Mesothelial cell of epicardium (in vitro differentiated cells): ENCODE measurements around the gene HELZ2. TPM values are rescaled to one million over a fixed set of nuclear protein-coding genes. Genes with fewer than 3 reads are reported as not detected.

Source experiments
- DNase-seq, 2 experiments: peaks; one replicate each; pipeline ENCODE4 v3.0.0; 2021; ENCODE audit warnings: low spot score in 2 of 2; ENCODE audit not compliant: unreplicated experiment in 2 of 2
- H3K27ac Mint-ChIP-seq: 2 replicates; pipeline ENCODE4 v1.8.0; 2021; ENCODE audit warnings: mixed read lengths
- H3K27me3 Mint-ChIP-seq: 2 replicates; pipeline ENCODE4 v1.8.0; 2021; ENCODE audit warnings: low read depth, mixed read lengths
- H3K36me3 Mint-ChIP-seq: 2 replicates; pipeline ENCODE4 v1.8.0; 2021; ENCODE audit warnings: mixed read lengths
- H3K4me1 Mint-ChIP-seq: 2 replicates; pipeline ENCODE4 v1.8.0; 2021; ENCODE audit warnings: mixed read lengths
- H3K4me3 Mint-ChIP-seq: 2 replicates; pipeline ENCODE4 v1.8.0; 2021; ENCODE audit warnings: mild to moderate bottlenecking, moderate library complexity, mixed read lengths
- H3K9me3 Mint-ChIP-seq: 2 replicates; pipeline ENCODE4 v1.8.0; 2021; ENCODE audit warnings: mixed read lengths
- total RNA-seq: library from RNA; stranded (reverse); gene quantifications from 3 replicates; pipeline ENCODE4 v1.2.1, GENCODE V29; 2021
- TF ChIP-seq, protein P1 (sequence below): fragments of 200-600 bp; sonication (generic); IDR thresholded peaks from one replicate; pipeline ENCODE4 v1.5.0; 2021; ENCODE audit warnings: antibody characterized with exemption; ENCODE audit not compliant: unreplicated experiment

The HELZ2 gene
- total RNA-seq, 1 donor from 2014 or later = 44.4 TPM

GRCh38 chr20:63537525-63538203 lies 36.4 kb downstream of the HELZ2 start:
- Mint-ChIP-seq H3K9me3 (no peaks in the 10 kb centered on the region), H3K4me1 (peaks cover 2% of the 10 kb centered on the region), H3K4me3 (peak overlapping the region; percentile 47), H3K27ac (no peak overlapping the region), H3K36me3 (no peaks in the 10 kb centered on the region), H3K27me3 (no peaks in the 10 kb centered on the region)
- DNase-seq = peak; percentile 58 to 85
- TF ChIP-seq, protein P1, sequence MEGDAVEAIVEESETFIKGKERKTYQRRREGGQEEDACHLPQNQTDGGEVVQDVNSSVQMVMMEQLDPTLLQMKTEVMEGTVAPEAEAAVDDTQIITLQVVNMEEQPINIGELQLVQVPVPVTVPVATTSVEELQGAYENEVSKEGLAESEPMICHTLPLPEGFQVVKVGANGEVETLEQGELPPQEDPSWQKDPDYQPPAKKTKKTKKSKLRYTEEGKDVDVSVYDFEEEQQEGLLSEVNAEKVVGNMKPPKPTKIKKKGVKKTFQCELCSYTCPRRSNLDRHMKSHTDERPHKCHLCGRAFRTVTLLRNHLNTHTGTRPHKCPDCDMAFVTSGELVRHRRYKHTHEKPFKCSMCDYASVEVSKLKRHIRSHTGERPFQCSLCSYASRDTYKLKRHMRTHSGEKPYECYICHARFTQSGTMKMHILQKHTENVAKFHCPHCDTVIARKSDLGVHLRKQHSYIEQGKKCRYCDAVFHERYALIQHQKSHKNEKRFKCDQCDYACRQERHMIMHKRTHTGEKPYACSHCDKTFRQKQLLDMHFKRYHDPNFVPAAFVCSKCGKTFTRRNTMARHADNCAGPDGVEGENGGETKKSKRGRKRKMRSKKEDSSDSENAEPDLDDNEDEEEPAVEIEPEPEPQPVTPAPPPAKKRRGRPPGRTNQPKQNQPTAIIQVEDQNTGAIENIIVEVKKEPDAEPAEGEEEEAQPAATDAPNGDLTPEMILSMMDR = peak; percentile 95

- DNase-seq = no peak
- Mint-ChIP-seq H3K36me3 (no peaks in the 10 kb centered on the region), H3K4me1 (peaks cover 2% of the 10 kb centered on the region), H3K9me3 (no peaks in the 10 kb centered on the region), H3K27me3 (no peaks in the 10 kb centered on the region), H3K27ac (no peak within 1 kb of the TSS), H3K4me3 (peak within 1 kb of the TSS; percentile 47)
- TF ChIP-seq, protein P1 = no peak
Measured at GRCh38 chr20:63536997-63537524, 37.0 kb downstream of the HELZ2 start, which contains the start of gene PTK6. Gene PTK6, minus strand, starts transcription at chr20:63537376. Its CDS starts 62 bp downstream, at chr20:63537314.

GRCh38 chr20:63536241-63536977 lies 37.6 kb downstream of the HELZ2 start:
- Mint-ChIP-seq H3K9me3 (no peaks in the 10 kb centered on the region), H3K36me3 (no peaks in the 10 kb centered on the region), H3K4me1 (peaks cover 2% of the 10 kb centered on the region), H3K4me3 (no peak overlapping the region), H3K27me3 (no peaks in the 10 kb centered on the region), H3K27ac (no peak overlapping the region)
- DNase-seq = no peak
- TF ChIP-seq, protein P1 = no peak

DNA sequence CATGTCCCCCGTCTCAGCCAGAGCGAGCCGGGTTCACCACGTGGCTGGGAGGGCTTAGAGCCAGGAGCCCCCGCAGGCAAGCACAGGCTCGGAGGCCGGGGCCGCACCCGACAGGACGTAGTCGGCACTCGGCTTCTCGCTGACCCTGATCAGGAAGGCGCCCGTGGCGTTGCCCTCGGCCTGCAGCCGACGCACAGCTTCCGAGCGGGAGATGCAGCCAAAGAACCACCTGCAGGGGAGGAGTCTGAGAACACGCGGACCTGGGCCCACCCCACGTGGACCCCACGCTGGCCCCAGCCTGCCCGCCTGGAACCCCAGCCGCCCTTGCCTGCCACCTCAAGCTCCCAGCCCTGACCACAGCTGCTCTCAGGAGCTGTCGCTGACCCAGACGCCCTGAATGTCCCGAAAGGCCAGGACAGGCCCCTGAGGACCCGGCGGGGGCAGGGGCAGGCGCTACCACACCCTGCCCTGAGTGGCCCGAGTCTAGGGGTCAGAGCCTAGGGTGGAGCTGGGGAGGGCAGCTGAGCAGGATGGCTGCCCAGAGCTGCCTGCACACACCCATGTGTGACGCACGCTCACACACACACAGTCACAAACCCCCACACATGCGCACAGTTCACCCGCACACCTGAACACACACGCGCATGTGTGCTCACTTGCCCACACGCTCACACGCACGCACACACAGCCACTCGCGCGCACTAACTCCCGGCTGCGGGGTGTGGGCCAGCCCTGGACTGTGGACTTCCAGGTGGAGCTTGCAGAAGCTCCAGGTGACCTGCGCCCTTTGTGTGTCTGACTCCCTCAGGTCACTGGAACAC lies 39.0 kb downstream of the HELZ2 start:
- no peak overlapping the region for H3K27ac Mint-ChIP-seq
- H3K27me3 Mint-ChIP-seq = no peaks in the 10 kb centered on the region
- DNase-seq = peak in 1 of 2 experiments; percentile 16
- H3K36me3 Mint-ChIP-seq = no peaks in the 10 kb centered on the region
- H3K4me3 Mint-ChIP-seq = no peak overlapping the region
- H3K4me1 Mint-ChIP-seq = peaks cover 2% of the 10 kb centered on the region
- H3K9me3 Mint-ChIP-seq = no peaks in the 10 kb centered on the region
- TF ChIP-seq, protein P1 = no peak

GRCh38 chr20:63534427-63534830 lies 39.6 kb downstream of the HELZ2 start:
- no peaks in the 10 kb centered on the region for H3K36me3 Mint-ChIP-seq
- no peak overlapping the region for H3K4me3 Mint-ChIP-seq
- TF ChIP-seq, protein P1 = no peak
- H3K4me1 Mint-ChIP-seq = peaks cover 2% of the 10 kb centered on the region
- DNase-seq = no peak
- H3K9me3 Mint-ChIP-seq = no peaks in the 10 kb centered on the region
- H3K27me3 Mint-ChIP-seq = no peaks in the 10 kb centered on the region
- H3K27ac Mint-ChIP-seq = no peak overlapping the region
